SW 1271 (cell line): ENCODE data around the gene ZNF263.
"Not testable (repeated sequence)": the region's sequence is repeated elsewhere in the genome, so short reads cannot be mapped to it uniquely, and the experiment has no call there.

Source experiments
- DNase-seq, 2 experiments: peaks; one replicate each; lab custom pipeline; 2025; lab: John Stamatoyannopoulos, UW

The ZNF263 gene

DNA sequence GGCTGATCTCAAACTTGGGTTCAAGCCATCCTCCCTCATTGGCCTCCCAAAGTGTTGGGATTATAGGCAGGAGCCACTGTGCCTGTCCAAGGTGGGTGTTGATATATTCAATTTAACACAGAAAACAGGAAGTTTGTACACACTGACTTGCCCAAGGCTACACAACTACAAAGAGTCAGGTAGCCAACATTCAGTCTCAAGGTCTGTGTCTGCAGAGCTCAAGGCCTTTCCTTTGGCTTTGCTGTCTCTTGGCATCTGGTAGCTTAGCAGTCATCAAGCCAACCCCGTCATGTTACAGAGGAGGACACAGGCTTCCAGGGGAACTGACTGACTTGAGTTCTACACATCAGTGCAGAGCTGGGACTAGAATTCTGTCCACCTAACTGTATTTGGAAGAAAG is 15.0 kb upstream of the ZNF263 start:
- no peak for DNase-seq

DNA sequence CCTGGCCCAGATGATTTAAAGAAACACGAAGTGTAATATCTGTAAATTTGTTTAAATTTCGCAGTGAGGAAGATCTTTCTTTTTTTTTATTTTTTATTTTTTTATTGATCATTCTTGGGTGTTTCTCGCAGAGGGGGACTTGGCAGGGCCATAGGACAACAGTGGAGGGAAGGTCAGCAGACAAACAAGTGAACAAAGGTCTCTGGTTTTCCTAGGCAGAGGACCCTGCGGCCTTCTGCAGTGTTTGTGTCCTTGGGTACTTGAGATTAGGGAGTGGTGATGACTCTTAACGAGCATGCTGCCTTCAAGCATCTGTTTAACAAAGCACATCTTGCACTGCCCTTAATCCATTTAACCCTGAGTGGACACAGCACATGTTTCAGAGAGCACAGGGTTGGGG is 12.6 kb upstream of the ZNF263 start:
- not testable (repeated sequence) for DNase-seq

DNA sequence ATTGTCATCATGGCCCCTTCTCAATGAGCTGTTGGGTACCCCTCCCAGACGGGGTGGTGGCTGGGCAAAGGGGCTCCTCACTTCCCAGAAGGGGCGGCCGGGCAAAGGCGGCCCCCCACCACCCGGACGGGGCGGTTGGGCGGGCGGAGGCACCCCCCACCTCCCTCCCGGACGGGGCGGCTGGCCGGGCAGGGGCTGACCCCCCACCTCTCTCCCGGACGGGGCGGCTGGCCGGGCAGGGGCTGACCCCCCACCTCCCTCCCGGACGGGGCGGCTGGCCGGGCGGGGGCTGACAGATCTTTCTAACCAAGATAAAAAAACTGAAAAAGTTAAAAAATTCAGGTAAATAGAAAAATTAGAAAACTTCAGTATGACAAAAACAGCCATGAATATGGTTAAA is 12.0 kb upstream of the ZNF263 start:
- DNase-seq = not testable (repeated sequence)

DNA sequence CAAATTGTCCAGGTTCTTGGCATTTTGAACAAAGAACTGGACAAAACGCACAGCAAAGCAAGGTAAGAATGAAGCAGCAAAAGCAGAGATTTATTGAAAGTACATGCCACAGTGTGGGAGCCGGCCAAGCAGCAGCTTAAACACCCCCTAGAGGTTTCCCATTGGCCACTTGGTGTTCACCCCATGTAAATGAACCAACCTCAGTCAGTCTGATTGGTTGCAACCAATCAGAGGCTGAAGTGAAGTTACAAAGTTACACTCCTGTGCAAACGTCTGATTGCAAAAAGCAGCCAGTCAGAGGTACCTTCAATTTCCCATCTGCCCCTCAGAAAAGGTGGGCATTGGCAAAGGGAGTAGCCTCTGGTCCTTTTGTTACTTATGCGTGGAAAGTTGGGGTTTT is 8.8 kb upstream of the ZNF263 start:
- no peak for DNase-seq

DNA sequence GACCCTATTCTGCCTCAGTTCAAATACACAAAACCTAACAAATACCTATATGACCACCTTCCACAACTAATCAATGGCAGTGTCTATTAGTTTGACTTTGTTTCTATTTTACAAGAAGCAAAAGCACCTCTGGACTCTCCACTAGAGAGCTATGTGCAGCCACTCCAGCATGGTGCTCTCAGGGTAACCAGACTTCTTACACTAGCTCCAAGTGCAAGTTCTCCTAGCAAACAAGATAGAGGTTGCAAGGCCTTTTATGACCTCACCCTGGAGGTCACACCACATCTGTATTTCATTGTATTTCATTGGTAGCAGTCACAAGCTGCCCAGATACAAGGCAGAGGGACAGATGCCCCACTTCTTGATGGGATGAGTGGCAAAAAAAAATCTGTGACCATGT is 8.3 kb upstream of the ZNF263 start:
- no peak for DNase-seq

DNA sequence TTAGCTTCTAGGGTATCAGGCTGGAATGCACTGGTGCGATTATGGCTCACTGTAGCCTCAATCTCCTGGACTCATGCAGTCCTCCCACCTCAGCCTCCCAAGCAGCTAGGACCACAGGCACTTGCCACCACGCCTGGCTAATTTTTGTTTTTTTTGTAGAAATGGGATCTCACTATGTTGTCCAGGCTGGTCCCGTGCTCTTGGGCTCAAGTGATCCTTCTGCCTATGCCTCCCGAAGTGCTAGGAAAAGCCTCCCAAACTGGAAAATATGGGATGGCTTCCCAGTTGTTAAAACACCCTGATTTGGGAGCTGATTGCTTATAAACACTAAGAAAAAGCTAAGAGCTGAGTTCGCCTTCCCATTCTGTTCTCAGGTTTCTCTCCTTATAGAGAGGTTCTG is 6.6 kb upstream of the ZNF263 start:
- no peak for DNase-seq

DNA sequence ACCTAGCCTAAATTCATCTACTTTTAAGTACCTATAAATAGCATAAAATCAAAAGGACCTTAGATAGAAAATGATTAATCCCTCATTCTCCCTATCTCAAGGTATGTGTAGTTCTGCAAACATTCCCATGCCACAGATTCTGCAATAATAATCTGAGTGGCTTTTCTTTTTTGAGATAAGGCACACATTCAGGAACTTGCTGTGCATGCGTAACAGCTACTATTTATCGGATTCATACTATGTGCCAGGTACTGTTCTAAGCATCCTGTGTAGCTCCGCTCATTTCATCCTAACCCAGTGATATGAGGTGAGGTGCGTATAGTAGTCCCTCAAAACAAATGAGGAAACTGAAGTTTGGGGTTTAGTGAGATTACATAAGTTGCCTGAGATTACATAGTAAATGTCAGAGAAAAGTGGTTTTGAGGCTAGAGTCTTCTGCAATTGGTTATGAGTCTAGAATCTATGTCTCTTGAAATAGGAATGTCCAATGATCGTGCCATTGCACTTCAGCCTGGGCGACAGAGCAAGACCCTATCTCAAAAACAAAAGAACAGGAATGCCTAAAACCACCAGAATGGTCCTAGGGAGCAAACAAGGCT is 2.0 kb upstream of the ZNF263 start:
- no peak for DNase-seq

DNA sequence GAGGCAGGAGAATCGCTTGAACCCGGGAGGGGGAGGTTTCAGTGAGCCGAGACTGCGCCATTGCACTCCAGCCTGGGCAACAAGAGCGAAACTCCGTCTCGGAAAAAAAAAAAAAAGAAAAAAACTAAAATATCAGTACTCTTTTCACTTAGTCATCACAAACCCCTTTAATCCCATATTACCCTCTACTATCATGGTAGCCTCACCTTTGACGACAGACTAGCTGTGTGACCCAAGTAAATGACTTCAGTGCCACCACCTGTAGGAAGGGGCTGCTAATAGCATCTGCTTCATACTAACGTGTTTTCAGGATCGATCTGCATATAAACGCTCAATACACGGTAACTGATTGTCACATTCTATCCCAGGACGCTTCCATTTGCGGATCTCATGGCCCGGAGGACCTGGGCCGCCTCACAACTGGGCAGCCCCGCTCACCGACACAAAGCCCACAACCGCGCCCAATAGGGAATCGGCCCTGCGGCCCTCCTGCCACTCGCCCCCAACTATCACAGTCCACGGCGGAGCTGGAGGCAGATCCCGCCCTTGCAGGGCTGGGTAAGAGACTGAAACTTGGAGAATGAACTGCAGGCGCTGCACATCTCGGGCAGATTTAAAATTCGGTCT is 1.1 kb upstream of the ZNF263 start:
- peak; percentile 40 to 72 for DNase-seq

DNA sequence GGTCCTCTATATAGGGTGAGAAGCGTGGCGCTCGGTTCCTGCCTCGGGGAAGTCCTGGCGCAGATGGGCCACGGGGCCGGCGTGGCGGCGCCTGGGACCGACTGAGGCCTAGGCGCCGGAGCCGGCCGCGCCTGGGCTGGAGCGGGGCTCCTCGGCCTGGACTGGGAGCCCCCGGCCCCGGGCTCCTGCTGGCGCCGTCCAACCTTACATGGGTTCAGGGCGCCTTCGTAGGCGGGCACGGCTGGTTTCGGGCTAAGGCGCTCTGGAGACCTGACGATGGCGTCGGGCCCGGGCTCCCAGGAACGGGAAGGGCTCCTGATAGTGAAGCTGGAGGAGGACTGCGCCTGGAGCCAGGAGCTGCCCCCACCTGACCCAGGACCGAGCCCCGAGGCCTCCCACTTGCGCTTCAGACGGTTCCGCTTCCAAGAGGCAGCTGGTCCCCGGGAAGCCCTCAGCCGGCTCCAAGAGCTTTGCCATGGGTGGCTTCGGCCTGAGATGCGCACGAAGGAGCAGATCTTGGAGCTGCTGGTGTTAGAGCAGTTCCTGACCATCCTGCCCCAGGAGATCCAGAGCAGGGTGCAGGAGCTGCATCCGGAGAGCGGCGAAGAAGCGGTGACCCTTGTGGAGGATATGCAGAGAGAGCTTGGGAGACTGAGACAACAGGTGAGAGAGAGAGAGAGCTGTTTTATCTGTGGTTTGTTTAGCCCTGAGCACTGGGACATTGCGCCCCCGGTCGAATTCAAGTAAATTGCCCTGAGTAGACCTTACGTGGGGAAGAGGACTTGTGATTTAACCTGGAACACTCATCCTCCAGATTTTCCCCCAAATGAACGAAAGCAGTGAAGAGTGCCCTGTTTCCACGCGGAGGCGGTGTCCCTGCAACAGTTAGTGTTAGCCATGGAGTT is 504 bp downstream of the ZNF263 start:
- DNase-seq = no peak

DNA sequence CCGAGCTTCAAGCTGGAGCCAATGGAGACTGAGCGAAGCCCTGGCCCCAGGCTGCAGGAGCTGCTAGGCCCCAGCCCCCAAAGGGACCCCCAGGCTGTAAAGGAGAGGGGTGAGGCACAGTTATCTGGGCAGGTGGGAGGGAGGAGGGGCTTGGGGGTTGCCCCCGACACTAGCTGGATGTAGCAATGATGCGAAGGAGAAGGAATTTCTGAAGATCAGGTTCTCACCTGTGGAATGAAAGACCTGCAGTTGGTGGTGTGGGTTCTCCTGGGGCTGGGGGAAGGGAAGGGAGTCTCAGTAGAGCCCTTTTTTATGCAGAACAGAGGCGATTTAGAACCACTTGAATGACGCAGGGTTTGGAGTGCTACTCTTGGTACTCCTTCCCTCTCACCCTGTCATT is 1.8 kb downstream of the ZNF263 start:
- DNase-seq = no peak

DNA sequence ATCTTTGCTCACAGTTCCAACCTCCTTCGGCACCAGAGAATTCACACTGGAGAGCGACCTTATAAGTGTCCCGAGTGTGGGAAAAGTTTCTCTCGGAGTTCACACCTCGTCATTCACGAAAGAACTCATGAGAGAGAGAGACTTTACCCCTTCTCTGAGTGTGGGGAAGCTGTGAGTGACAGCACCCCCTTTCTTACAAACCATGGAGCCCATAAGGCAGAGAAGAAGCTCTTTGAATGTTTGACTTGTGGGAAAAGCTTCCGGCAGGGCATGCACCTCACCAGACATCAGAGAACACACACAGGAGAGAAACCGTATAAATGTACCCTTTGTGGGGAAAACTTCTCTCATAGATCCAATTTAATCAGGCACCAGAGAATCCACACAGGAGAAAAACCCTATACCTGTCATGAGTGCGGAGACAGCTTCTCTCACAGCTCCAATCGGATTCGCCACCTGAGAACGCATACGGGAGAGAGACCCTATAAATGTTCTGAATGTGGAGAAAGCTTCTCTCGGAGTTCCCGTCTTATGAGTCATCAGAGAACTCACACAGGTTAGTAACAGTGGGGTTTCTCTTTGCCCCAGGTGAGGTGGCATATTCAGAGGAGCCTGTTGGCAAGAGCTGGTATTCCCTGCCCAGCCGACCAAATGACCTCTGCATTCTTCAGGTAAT is 6.8 kb downstream of the ZNF263 start:
- DNase-seq = no peak

DNA sequence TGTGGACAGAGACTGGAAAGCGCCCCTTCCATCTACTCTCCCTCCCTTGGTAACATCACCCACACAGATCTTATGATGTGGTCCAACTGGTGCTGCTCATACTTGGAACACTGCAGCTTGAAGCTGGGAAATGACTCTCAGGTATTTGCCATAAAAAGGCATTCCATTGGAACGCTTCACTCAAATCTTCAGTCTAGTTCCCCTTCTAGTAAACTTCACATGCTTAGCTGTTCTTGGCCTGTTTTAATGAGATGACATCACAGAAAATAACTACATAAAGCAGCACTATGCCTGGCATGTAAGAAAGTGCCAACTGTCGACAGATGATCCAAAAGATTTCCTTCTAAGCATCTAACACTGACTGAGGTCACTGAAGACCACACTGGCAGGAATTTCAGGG is 9.3 kb downstream of the ZNF263 start:
- DNase-seq = no peak

DNA sequence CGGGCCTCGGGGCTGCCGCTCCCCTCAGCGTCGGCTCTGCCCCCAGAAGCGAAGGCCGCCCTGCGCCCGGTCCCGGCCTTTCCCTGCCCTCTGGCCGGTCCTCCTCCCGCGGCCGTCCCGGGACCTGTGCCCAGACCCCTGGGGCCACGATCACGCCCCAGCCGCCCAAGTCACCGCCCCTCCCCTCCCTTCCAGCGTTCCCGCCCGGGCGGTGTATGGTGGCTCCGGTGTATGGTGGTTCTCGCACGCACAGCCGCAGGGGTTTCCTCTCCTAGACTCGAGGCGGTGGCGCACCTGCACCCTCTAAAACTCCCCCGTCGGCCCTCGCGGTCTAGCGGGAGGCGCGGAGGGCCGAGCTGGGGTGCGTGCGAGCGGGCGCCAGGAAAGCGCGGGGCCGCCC is 11.9 kb downstream of the ZNF263 start:
- DNase-seq = no peak

DNA sequence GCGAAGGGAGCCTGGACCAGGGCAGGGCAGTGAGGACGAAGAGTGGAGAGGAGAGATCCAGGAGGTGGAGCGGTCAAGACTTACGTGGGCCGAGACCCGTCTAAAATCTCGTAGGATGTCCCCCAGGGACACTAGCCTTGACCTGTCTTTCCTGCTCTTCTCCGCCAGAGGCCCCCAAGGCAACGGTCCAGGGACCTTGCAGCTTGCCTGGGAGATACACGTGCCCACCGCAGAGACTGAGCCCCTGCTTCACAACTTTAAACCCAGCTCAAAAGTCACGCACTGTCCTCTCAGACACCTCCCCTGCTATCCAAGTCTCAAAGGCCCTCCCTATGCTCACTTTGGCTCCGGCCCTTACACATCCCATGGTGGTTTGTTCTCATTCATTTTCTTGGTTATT is 12.5 kb downstream of the ZNF263 start:
- no peak for DNase-seq

DNA sequence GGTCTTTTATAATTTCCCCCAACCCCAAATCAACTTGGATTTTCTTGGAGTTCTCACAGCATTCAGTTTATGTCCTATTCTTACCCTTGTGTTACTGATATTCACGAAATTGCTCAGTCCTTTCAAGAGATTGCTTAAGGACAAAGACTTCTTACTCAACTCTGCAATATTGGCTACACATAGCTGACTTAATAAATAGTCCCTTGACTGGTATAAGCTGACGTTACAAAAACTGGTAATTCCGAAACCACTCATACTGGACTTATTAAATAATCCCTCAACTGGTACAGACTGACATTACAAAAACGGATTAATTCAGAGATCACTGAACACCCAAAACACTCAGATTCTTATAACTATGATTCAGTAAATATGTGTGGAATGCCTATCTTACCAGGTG is 21.1 kb downstream of the ZNF263 start:
- DNase-seq = no peak

DNA sequence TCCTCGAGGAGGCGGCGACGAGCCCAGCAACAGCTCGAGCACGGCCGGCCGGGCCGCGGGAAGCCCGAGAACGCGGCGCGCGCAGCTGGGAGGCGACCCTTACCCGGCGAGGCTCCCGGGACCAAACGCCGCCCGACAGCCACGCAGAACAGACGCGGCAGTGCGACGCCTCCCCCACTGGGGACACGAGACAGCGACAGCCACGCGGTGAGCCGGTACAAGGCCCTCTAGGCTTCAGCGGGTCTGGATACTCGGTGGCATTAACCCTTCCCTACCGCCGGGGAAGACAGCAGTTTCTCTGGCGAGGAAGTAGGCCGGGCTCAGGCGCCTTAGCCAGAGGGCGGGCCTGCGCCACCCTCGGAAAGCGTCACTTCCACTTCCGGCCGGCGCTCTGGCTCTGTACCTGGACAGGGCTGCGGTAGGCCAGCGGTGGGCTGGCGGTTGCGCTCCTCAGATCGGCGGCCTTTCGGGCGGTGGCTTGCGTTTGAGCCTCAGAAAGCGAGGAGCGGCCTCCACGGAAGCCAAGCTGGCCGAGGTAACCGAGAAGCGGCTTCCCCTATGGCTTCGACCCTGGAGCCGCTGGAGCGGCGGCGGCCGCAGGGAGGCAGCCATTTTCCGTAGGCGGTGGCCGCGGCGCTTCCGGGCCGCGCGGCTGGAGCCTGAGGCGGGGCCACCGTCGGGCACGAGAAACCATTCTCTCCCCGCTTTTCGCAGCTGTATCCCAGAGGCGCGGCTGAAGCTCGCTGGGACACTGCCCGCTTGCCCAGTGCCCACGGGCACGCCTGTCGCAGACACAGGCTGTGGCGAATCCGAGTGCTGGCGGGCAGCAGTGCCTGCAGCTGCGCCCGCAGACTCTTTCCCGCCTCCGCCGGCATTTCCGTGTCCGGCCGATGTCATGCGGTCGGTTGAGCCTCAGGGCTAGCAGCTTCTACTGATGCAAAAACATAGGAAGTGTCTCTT is 22.1 kb downstream of the ZNF263 start, which contains the start of the genes TIGD7 and ZNF75A:
TIGD7 (minus strand) TSS at position 322 of the 960 bp plus-strand sequence. CDS start 4,816 bp downstream, outside the sequence.
ZNF75A (plus strand) TSS at position 389 of the 960 bp plus-strand sequence. CDS start 2,932 bp downstream, outside the sequence.
- DNase-seq = peak; percentile 65 to 78

DNA sequence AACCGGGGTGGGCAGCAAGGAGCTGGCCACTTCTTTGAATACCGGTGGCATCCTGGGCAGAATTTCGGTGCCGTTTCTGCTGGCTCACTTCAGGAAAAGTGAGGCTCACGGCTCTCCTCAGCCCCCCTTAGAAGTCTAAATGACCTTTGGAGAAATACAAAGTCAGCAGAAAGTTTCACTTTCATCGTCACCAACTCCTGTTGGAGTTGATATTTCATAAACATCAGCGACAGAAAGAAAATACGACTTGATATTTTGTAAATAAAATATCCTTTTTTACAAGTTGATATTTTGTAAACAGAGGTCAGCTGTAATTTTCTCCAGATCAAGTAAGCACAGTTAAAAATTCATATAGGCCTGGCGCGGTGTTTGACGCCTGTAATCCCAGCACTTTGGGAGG is 22.8 kb downstream of the ZNF263 start:
- no peak for DNase-seq

DNA sequence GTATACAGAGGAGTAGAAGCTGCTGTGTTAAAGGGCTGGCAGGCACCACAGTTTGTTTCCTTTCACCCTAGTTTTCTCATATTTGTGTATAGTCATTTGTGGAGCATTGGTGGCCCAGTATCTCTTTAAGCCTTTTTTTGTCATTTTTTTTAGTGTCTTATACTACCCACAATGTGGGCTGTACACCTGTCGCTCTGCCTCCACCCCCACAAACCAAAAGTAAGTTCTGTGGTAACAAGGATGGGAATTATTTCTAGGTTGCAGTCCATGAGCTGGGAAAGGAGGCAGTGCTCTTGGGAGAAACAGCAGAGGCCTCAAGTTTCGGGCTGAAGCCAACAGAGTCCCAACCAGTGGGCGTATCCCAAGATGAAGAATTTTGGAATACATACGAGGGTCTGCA is 28.2 kb downstream of the ZNF263 start:
- no peak for DNase-seq

DNA sequence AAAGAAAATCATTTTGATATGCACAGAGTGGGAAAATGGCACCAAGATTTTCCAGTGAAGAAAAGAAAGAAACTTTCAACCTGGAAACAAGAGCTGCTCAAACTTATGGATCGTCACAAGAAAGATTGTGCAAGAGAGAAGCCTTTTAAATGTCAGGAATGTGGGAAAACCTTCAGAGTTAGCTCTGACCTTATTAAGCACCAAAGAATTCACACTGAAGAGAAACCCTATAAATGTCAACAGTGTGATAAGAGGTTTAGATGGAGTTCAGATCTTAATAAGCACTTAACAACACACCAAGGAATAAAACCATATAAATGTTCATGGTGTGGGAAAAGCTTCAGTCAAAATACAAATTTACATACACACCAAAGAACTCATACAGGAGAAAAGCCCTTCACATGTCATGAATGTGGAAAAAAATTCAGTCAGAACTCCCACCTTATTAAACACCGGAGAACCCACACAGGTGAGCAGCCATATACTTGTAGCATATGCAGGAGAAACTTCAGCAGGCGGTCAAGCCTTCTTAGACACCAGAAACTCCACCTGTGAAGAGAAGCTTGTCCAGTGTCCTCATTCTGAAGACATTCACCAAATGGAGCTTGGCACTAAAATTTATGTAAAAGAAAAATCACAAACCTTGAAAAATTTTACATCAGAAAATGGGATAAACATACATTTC is 34.2 kb downstream of the ZNF263 start:
- peak in 1 of 2 experiments; percentile 4 for DNase-seq

DNA sequence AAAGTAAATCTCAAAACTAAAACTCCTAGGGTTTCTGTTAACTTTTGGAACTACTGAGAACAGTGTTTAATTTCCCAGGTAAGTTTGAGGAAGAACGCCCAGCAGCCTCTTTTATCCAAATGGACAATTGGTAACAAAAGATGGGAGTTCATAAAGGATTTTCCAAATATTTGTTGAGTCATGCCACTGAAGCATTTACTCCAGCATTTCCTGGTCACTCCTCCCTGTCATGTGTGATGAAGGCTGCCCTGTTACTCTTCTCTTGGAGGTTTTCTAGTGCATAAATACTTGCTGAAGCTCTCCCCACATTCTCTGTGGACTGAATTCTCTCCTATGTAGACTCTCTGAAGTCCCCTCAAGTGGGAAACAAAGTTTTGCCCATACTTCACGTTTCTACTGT is 38.5 kb downstream of the ZNF263 start:
- no peak for DNase-seq

DNA sequence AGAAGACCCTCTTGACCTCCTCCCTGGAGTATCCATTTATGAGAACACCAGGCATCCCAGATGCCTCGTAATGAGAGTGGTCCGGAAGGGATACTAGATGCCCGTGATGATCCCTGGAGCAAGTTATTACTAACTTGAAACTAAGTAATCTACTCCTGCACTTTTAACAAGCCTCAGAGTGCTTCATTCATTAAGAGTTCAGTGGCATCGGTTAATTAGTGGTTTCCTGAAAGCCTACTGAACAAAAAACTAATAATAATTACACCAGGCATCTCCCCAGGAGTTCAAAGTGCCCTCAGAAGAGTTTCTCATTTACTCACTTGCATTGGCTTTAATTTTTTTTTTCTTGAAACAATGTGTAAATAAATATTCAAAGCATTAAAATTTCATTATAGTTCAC is 44.2 kb downstream of the ZNF263 start:
- no peak for DNase-seq
